Adipocyte (in vitro differentiated cells): Measurements from ENCODE around the gene TMEM232.
"Not testable (repeated sequence)": the region's sequence is repeated elsewhere in the genome, so short reads cannot be mapped to it uniquely, and the experiment has no call there.

Experiments used
- DNase-seq: peaks from one replicate; pipeline ENCODE4 v3.0.0-alpha.2; 2015; ENCODE audit warnings: low read depth
- H3K27me3 ChIP-seq: replicated peaks from 2 replicates; pipeline ENCODE4 v1.7.0; 2013; ENCODE audit warnings: mild to moderate bottlenecking, low read length, moderate library complexity; ENCODE audit not compliant: control insufficient read depth, insufficient read depth
- H3K36me3 ChIP-seq: 2 replicates; pipeline ENCODE4 v1.7.0; 2013; ENCODE audit warnings: low read length, mild to moderate bottlenecking, moderate library complexity; ENCODE audit not compliant: control insufficient read depth, insufficient read depth, severe bottlenecking
- H3K4me1 ChIP-seq: 2 replicates; pipeline ENCODE4 v1.7.0; 2013; ENCODE audit warnings: mild to moderate bottlenecking, low read length, moderate library complexity; ENCODE audit not compliant: control insufficient read depth, insufficient read depth
- H3K4me3 ChIP-seq: 2 replicates; pipeline ENCODE4 v1.7.0; 2013; ENCODE audit warnings: mild to moderate bottlenecking, low read length, moderate library complexity
- H3K9ac ChIP-seq: 2 replicates; pipeline ENCODE4 v1.7.0; 2013; ENCODE audit warnings: mild to moderate bottlenecking, low read length, moderate library complexity
- H3K9me3 ChIP-seq: 2 replicates; pipeline ENCODE4 v1.7.0; 2013; ENCODE audit warnings: mild to moderate bottlenecking, low read length, moderate library complexity; ENCODE audit not compliant: control insufficient read depth

Gene TMEM232

GRCh38 chr5:110547495-110547894, 179.0 kb downstream of the TMEM232 start:
- H3K27me3 ChIP-seq = no peaks in the 10 kb centered on the region
- H3K4me1 ChIP-seq = no peaks in the 10 kb centered on the region
- no peak for DNase-seq
- H3K9me3 ChIP-seq = peaks cover 3% of the 10 kb centered on the region
- no peaks in the 10 kb centered on the region for H3K36me3 ChIP-seq
- H3K9ac ChIP-seq = no peak overlapping the region
- no peak overlapping the region for H3K4me3 ChIP-seq

- Histone ChIP-seq H3K9me3 (no peaks in the 10 kb centered on the region), H3K4me1 (no peaks in the 10 kb centered on the region), H3K36me3 (no peaks in the 10 kb centered on the region), H3K27me3 (no peaks in the 10 kb centered on the region), H3K4me3 (no peak overlapping the region), H3K9ac (no peak overlapping the region)
- DNase-seq = no peak
Measured at GRCh38 chr5:110545716-110546115, 180.8 kb downstream of the TMEM232 start.

DNA sequence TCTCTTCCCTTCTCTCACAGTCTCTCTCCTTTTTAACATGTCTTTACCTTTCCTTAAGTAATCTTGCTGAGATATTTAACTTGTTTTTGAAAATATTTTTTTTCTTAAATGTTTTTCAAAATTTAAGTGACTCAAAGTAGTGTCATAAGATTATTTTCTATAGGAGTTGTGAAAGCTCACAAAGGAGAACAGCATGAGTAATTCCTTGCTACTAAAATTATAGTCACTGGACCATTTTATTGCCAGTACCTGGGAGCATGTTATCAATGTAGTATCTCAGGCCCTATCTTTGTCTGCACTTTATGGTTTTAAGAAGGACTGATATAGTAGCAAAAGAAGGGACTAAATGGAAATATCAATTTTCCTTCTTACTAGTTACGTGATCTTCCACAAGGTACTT, 181.9 kb downstream of the TMEM232 start:
- Histone ChIP-seq H3K27me3 (no peaks in the 10 kb centered on the region), H3K9me3 (no peaks in the 10 kb centered on the region), H3K4me1 (no peaks in the 10 kb centered on the region), H3K36me3 (no peaks in the 10 kb centered on the region), H3K4me3 (no peak overlapping the region), H3K9ac (no peak overlapping the region)
- no peak for DNase-seq

- Histone ChIP-seq H3K9ac (no peak overlapping the region), H3K4me3 (no peak overlapping the region), H3K4me1 (no peaks in the 10 kb centered on the region), H3K27me3 (no peaks in the 10 kb centered on the region), H3K9me3 (no peaks in the 10 kb centered on the region), H3K36me3 (no peaks in the 10 kb centered on the region)
- DNase-seq = no peak
Measured at GRCh38 chr5:110542949-110543348, 183.5 kb downstream of the TMEM232 start.

DNA sequence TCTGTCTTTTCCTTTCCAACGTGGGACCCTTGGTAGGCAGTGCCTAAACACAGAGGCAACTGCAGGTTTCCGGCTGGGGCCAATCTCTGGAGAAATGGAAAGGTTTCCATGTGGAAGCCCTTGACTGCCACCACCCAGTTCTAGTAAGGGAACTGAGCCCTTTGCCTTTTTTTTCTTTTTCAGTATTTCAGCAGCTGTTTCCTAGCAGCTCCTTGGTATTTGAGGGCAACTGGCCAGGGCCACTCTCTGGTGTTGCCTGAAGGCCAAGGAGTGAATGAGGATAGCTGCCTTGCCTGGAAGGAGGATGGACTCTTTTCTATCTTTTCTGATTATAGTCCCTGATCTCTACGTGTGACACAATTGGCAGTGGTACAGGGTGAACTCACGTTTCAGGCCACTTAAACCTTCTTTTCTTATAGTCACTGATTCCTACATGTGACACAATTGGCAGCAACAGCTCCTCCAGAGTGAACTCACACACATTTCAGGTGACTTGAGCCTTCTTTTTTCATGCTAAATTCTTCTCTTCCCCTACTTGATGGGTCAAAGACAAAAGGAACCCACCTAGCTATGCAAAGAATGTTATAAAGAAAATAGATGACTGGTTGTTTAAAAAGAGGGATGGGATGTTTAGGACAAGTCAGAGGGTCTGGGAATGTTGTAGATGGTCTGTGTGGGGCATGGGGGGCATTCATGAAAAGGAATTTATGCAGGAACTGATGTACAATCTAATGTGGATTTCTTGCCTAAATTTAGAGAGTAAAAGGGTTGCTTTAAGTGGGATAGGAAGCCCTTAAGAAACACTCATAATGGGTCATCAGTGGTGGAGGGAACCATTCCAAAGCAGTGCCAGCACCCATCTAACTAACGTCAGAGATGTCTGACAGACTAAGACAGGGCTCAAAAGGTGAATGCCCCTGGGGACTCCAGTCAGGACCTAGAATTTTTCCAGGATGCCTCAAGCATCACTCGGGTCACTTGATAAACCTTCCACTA, 190.1 kb downstream of the TMEM232 start:
- peaks cover 12% of the 10 kb centered on the region for H3K4me1 ChIP-seq
- peak; percentile 73 for DNase-seq
- no peak overlapping the region for H3K9ac ChIP-seq
- no peaks in the 10 kb centered on the region for H3K36me3 ChIP-seq
- no peaks in the 10 kb centered on the region for H3K27me3 ChIP-seq
- no peak overlapping the region for H3K4me3 ChIP-seq
- no peaks in the 10 kb centered on the region for H3K9me3 ChIP-seq

DNA sequence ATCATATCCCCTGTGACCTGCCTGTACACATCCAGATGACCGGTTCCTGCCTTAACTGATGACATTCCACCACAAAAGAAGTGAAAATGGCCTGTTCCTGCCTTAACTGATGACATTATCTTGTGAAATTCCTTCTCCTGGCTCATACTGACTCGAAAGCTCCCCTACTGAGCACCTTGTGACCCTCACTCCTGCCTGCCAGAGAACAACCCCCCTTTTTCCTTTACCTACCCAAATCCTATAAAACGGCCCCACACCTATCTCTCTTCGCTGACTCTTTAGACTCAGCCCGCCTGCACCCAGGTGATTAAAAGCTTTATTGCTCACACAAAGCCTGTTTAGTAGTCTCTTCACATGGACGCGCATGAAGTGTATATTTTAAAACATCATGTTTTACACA, 191.3 kb downstream of the TMEM232 start:
- H3K9me3 ChIP-seq, H3K27me3 ChIP-seq, H3K36me3 ChIP-seq, DNase-seq, H3K9ac ChIP-seq, H3K4me3 ChIP-seq: not testable (repeated sequence)
- peaks cover 12% of the 10 kb centered on the region for H3K4me1 ChIP-seq

DNA sequence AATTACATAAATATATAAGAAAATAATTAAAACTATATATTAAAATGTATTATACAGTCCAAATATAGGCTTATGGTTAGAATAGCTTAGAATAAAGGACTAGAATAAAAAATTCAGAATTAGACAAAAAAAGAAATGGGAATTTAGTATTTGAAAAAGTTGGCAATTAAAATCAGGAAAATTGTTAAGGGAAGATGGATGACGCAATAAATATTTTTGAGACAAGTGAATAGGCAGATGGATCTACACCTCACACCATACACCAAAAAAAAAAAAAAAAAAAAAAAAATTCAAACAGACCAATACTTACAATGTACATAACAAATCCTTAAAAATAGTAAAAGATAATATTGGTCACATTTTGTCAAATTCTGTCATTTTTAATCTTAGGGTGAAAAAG, 200.7 kb downstream of the TMEM232 start:
- H3K4me3 ChIP-seq = no peak overlapping the region
- H3K4me1 ChIP-seq = no peaks in the 10 kb centered on the region
- H3K9ac ChIP-seq = no peak overlapping the region
- H3K36me3 ChIP-seq = no peaks in the 10 kb centered on the region
- H3K27me3 ChIP-seq = no peaks in the 10 kb centered on the region
- peaks cover 10% of the 10 kb centered on the region for H3K9me3 ChIP-seq
- DNase-seq = no peak

DNA sequence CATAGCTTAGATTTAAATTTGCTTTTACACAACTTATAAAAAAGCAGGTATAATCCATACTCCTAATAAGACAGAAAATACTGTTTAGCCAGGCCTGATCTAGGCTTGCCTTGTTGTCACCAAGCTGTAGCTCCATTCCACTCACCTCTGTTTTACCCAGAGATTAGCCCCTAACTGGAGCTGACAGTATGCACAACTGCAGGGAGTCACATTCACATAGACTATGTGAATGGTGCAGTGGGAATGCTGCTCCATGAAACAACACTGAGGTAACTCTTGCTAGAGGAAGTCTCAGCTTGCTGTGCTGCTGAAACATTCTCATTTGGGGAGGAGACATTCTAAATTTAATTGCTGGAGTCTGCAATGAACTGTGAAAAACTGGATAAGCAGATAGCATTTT, 209.1 kb downstream of the TMEM232 start:
- Histone ChIP-seq H3K9ac (no peak overlapping the region), H3K36me3 (no peaks in the 10 kb centered on the region), H3K9me3 (peaks cover 10% of the 10 kb centered on the region), H3K4me3 (no peak overlapping the region), H3K4me1 (no peaks in the 10 kb centered on the region), H3K27me3 (no peaks in the 10 kb centered on the region)
- peak; percentile 25 for DNase-seq

- Histone ChIP-seq H3K27me3 (no peaks in the 10 kb centered on the region), H3K9ac (no peak overlapping the region), H3K4me1 (no peaks in the 10 kb centered on the region), H3K4me3 (no peak overlapping the region), H3K36me3 (no peaks in the 10 kb centered on the region), H3K9me3 (no peaks in the 10 kb centered on the region)
- DNase-seq = no peak
Measured at GRCh38 chr5:110514030-110514429, 212.4 kb downstream of the TMEM232 start.

GRCh38 chr5:110512266-110512665, 214.2 kb downstream of the TMEM232 start:
- H3K36me3 ChIP-seq = no peaks in the 10 kb centered on the region
- no peaks in the 10 kb centered on the region for H3K9me3 ChIP-seq
- H3K9ac ChIP-seq = no peak overlapping the region
- no peaks in the 10 kb centered on the region for H3K4me1 ChIP-seq
- no peak overlapping the region for H3K4me3 ChIP-seq
- no peaks in the 10 kb centered on the region for H3K27me3 ChIP-seq
- DNase-seq = no peak

- no peak overlapping the region for H3K4me3 ChIP-seq
- H3K27me3 ChIP-seq = no peaks in the 10 kb centered on the region
- no peak overlapping the region for H3K9ac ChIP-seq
- peak; percentile 27 for DNase-seq
- no peaks in the 10 kb centered on the region for H3K4me1 ChIP-seq
- no peaks in the 10 kb centered on the region for H3K36me3 ChIP-seq
- no peaks in the 10 kb centered on the region for H3K9me3 ChIP-seq
Measured at GRCh38 chr5:110510146-110510545, 216.3 kb downstream of the TMEM232 start.
